HTERT RPE-1 (cell line): ENCODE results near the gene SMURF1.

Source experiments
- in situ Hi-C: fragments of 300-500 bp; cut with MboI; formaldehyde crosslinking; loops from 4 replicates; pipeline ENCODE4 v1.14.3; 2020; ENCODE audit warnings: low sequenced_read_pairs

The SMURF1 gene

GRCh38 chr7:98993024-98993897, 150.6 kb downstream of the SMURF1 start:
- in situ Hi-C loops, result no loop called here

DNA sequence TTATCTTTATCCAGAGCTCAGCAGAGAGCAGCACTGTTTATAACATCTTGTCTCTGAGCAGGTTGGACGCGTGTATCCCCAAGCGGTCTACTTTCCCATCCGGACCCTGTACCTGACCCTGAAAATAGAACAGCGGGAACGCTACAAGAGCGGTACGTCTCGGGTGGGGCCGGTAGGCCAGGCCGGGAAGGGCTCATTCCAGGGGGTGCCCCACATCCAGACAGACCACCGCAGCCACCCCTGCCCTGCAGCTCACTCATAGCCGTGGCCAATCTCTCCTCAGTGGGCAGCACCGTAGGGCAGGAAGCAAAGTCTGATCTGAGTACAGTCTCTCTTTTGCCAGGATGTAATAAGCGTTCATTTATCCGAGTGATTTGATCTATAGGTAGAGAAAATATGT, 151.8 kb downstream of the SMURF1 start:
- in situ Hi-C loops, result no loop called here

GRCh38 chr7:98991141-98991540, 152.8 kb downstream of the SMURF1 start:
- in situ Hi-C loops, result no loop called here

DNA sequence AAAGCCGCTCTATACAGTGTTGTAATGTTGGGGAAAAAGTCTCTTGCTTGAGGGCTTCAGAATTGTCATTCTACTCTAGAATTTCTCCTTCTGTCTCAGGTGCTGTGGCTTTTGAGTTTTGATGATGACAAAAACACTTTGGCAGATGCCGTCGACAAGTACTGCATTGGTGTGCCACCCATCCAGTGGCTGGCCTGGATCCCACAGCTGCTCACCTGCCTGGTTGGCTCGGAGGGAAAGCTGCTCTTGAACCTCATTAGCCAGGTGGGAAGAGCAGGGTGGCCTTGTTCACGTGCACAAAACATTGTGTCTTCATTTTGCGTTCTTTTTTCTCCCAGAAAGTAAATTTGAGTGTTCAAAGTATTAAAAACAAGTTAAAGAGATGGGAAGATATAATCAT, 153.6 kb downstream of the SMURF1 start:
- in situ Hi-C loops, result no loop called here

DNA sequence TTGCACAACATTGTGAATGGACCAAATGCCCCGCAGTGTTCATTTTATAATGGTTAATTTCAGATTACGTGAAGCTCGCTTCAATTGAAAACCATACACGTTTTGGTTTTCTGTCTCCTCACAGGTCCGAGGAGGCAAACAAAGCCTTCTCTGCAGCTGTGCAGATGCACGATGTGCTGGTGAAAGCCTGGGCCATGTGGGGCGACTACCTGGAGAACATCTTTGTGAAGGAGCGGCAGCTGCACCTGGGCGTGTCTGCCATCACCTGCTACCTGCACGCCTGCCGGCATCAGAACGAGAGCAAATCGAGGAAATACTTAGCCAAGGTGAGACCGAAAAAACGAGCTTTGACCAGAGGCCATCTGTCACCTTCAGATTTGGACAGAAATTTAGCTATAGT, 155.3 kb downstream of the SMURF1 start:
- in situ Hi-C loops, result no loop called here

DNA sequence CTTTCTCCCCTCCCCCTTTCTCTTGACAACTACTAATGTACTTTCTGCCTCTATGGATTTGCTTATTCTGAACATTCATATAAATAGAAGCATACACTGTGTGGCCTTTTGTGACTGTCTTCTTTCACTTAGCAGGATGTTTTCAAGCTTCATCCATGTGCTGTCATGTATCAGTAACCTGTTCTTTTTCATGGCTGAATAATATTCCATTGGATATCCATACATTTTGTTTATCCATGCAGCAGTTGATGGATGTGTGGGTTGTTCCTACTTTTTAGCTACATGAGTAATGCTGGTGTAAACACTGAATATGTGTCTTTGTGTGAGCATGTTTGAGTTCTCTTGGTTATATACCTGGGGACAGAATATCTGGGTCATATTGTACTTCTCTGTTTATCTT, 158.0 kb downstream of the SMURF1 start:
- in situ Hi-C loops, result no loop called here

DNA sequence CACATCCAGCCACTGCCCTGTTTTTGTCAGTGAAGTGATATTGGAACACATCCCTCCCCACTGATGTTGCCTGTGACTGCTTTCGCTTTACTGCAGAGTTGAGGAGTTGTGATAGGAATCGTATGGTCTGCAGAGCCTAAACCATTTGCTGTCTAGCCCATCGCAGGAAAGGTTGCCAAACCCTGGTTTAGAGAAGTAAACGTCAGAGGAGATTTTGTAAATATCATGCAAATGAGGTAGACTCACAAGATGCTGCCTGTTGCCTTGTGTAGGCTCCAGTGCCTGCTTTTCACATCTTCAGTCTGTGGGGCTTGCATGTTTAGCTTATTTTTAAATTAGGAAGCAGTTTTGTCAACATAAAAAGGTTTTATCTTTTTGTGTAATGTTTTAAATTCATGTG, 158.5 kb downstream of the SMURF1 start:
- in situ Hi-C loops, result no loop called here

DNA sequence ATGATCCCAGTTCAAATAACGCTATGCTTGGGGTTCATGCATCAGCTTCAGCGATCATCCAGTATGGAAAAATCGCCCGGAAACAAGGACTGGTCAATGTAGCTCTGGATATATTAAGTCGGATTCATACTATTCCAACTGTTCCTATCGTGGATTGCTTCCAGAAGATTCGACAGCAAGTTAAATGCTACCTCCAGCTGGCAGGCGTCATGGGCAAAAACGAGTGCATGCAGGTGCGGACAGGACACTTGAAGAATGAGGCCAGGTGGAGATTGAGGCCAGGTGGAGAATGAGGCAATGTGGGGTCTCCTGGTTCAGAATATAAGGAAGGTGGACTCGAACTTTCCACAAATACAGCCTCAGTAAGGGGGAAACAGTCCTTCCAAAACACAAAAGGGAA, 159.8 kb downstream of the SMURF1 start:
- in situ Hi-C loops, result no loop called here

DNA sequence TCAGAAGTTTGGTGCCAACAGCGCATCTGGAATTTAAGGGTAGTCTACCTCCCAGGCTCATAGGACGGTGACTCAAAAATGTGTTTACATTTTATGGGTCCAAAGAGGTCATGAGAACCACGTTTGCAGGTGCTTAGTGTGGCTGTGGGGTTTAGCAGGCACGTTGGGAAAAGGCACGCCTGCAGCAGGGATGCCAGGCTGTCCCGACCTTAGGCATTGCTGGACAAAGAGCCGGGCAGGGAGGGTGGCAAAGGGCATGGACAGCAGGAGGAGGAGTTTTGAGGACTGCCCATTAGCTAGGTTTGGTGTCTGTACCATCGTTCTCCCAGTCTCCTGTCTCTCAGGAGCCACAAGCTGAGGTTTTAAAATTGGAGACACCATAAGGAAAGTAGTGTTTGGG, 161.2 kb downstream of the SMURF1 start:
- in situ Hi-C loops, result no loop called here

GRCh38 chr7:98981701-98982100, 162.2 kb downstream of the SMURF1 start:
- in situ Hi-C loops, result no loop called here

DNA sequence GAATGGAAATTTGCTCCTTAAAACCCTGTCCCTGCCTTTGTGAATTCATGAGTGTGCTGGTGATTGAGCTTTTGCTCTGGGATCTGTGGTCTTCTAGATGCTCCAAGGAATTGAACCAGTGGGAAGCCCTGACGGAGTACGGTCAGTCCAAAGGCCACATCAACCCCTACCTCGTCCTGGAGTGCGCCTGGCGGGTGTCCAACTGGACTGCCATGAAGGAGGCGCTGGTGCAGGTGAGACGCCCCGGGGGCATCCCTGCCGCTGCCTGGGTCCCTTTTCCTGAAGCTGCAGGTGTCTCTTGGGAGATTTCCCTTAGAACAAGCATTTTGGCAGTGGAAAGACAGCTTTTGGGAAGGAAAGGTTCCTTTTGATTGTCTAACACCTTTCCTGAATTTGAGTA, 165.2 kb downstream of the SMURF1 start:
- in situ Hi-C loops, result no loop called here
